Umbilical cord (tissue), 2 donors: ENCODE results near the gene ADGRL1. TPM values are rescaled to one million over a fixed set of nuclear protein-coding genes. Genes with fewer than 3 reads are reported as not detected.
"Not testable (repeated sequence)": the region's sequence is repeated elsewhere in the genome, so short reads cannot be mapped to it uniquely, and the experiment has no call there.

Source experiments
- DNase-seq: peaks from one replicate; pipeline ENCODE4 v3.0.0-alpha.2; 2015; ENCODE audit warnings: low spot score
- total RNA-seq: library from RNA; depleted of rRNA; stranded (reverse); fragments of >200 nt; gene quantifications from one replicate; pipeline ENCODE4 v1.2.3, GENCODE V29; 2014; ENCODE audit warnings: low replicate concordance; ENCODE audit not compliant: insufficient read depth

The ADGRL1 gene
- total RNA-seq, 1 donor from 2014 or later: 5.3 TPM

- DNase-seq: no peak
These were observed 43.1 kb downstream of the ADGRL1 start for GRCh38 chr19:14162871-14163297.

GRCh38 chr19:14161305-14161704, 44.7 kb downstream of the ADGRL1 start:
- no peak for DNase-seq

GRCh38 chr19:14160017-14160703, 45.8 kb downstream of the ADGRL1 start:
- DNase-seq: no peak

GRCh38 chr19:14159059-14159458, 46.9 kb downstream of the ADGRL1 start:
- DNase-seq: no peak

- no peak for DNase-seq
These were observed 47.5 kb downstream of the ADGRL1 start for GRCh38 chr19:14158276-14159023.

GRCh38 chr19:14156971-14157717, 48.8 kb downstream of the ADGRL1 start:
- no peak for DNase-seq

GRCh38 chr19:14156122-14156521, 49.8 kb downstream of the ADGRL1 start:
- DNase-seq: no peak

GRCh38 chr19:14155371-14155770, 50.6 kb downstream of the ADGRL1 start:
- no peak for DNase-seq

GRCh38 chr19:14152713-14153112, 53.3 kb downstream of the ADGRL1 start:
- no peak for DNase-seq

- no peak for DNase-seq
These were observed 55.0 kb downstream of the ADGRL1 start for GRCh38 chr19:14150770-14151661.

GRCh38 chr19:14150041-14150769, 55.8 kb downstream of the ADGRL1 start:
- no peak for DNase-seq

- peak; percentile 86 for DNase-seq
These were observed 56.4 kb downstream of the ADGRL1 start for GRCh38 chr19:14149509-14149994.

- DNase-seq: no peak
These were observed 57.1 kb downstream of the ADGRL1 start for GRCh38 chr19:14148751-14149410.

- DNase-seq: peak; percentile 85
These were observed 58.0 kb downstream of the ADGRL1 start for GRCh38 chr19:14147797-14148605.

GRCh38 chr19:14146789-14147216, 59.2 kb downstream of the ADGRL1 start:
- peak; percentile 14 for DNase-seq

- DNase-seq: not testable (repeated sequence)
These were observed 59.8 kb downstream of the ADGRL1 start for GRCh38 chr19:14146169-14146568.

- DNase-seq: no peak
These were observed 60.6 kb downstream of the ADGRL1 start for GRCh38 chr19:14145381-14145780.

GRCh38 chr19:14142262-14143190, 63.4 kb downstream of the ADGRL1 start:
- no peak for DNase-seq
